HepG2 (cell line): ENCODE results near the gene ERBB4. TPM values are rescaled to one million over a fixed set of nuclear protein-coding genes. Genes with fewer than 3 reads are reported as not detected.

ENCODE experiments used
- CAMTA2 ChIP-seq: sonication (generic); formaldehyde crosslinking; IDR thresholded peaks from 2 replicates; pipeline ENCODE4 v1.4.0; 2020; ENCODE audit warnings: mild to moderate bottlenecking, missing genetic modification reagents, borderline replicate concordance
- HNF1B ChIP-seq: sonication (generic); formaldehyde crosslinking; IDR thresholded peaks from 2 replicates; pipeline ENCODE4 v1.5.1; 2020; ENCODE audit warnings: mild to moderate bottlenecking, moderate library complexity, missing genetic modification reagents
- ISX ChIP-seq: sonication (generic); formaldehyde crosslinking; conservative IDR thresholded peaks from 2 replicates; pipeline ENCODE4 v1.5.0; 2020; ENCODE audit warnings: missing genetic modification reagents
- KDM5B ChIP-seq: sonication (generic); formaldehyde crosslinking; IDR thresholded peaks from 2 replicates; pipeline ENCODE4 v1.4.0; 2020; ENCODE audit warnings: missing genetic modification reagents, mild to moderate bottlenecking, borderline replicate concordance
- MAFG ChIP-seq: sonication (generic); formaldehyde crosslinking; IDR thresholded peaks from 2 replicates; pipeline ENCODE4 v1.5.1; 2020; ENCODE audit warnings: mild to moderate bottlenecking, missing genetic modification reagents
- NFRKB ChIP-seq: fragments of 450-650 bp; IDR thresholded peaks from 2 replicates; pipeline ENCODE4 v1.6.1; 2017
- ONECUT2 ChIP-seq: sonication (generic); formaldehyde crosslinking; IDR thresholded peaks from 2 replicates; pipeline ENCODE4 v1.4.0; 2020; ENCODE audit warnings: missing genetic modification reagents
- RFX3 ChIP-seq: IDR thresholded peaks from 2 replicates; pipeline ENCODE4 v1.6.1; 2016; ENCODE audit warnings: missing biosample characterization, missing genetic modification reagents
- SKIL ChIP-seq: sonication (generic); formaldehyde crosslinking; IDR thresholded peaks from 2 replicates; pipeline ENCODE4 v1.8.0; 2022; ENCODE audit warnings: missing genetic modification reagents, mild to moderate bottlenecking, moderate library complexity, borderline replicate concordance
- SOX6 ChIP-seq, 2 experiments: fragments of 450-650 bp in 1 of 2; sonication (generic) in 1 of 2; formaldehyde crosslinking in 1 of 2; IDR thresholded peaks; 2 replicates each; pipeline versions ENCODE4 v1.4.0 to v1.6.1; 2017 to 2020; ENCODE audit warnings: antibody characterized with exemption in 1 of 2, mild to moderate bottlenecking in 1 of 2, missing genetic modification reagents in 1 of 2
- TBX2 ChIP-seq: sonication (generic); formaldehyde crosslinking; IDR thresholded peaks from 2 replicates; pipeline ENCODE4 v1.5.0; 2020; ENCODE audit warnings: missing genetic modification reagents, mild to moderate bottlenecking, borderline replicate concordance
- ZBTB7B ChIP-seq: sonication (generic); formaldehyde crosslinking; IDR thresholded peaks from 2 replicates; pipeline ENCODE4 v1.4.0; 2020; ENCODE audit warnings: missing genetic modification reagents
- ZNF124 ChIP-seq: sonication (generic); formaldehyde crosslinking; IDR thresholded peaks from 2 replicates; pipeline ENCODE4 v1.4.0; 2020; ENCODE audit warnings: missing genetic modification reagents
- ZNF432 ChIP-seq: sonication (generic); formaldehyde crosslinking; IDR thresholded peaks from 2 replicates; pipeline ENCODE4 v1.5.0; 2020; ENCODE audit warnings: missing genetic modification reagents, mild to moderate bottlenecking, borderline replicate concordance
- ZNF549 ChIP-seq: sonication (generic); formaldehyde crosslinking; IDR thresholded peaks from 2 replicates; pipeline ENCODE4 v1.5.0; 2020; ENCODE audit warnings: missing genetic modification reagents
- ZNF563 ChIP-seq: sonication (generic); formaldehyde crosslinking; IDR thresholded peaks from 2 replicates; pipeline ENCODE4 v1.8.0; 2022; ENCODE audit warnings: mild to moderate bottlenecking, moderate library complexity, missing genetic modification reagents
- ZNF883 ChIP-seq: sonication (generic); formaldehyde crosslinking; IDR thresholded peaks from 2 replicates; pipeline ENCODE4 v1.5.1; 2020; ENCODE audit warnings: mild to moderate bottlenecking, missing genetic modification reagents; ENCODE audit errors: not compliant biosample characterization
- polyA plus RNA-seq, 8 experiments: library from polyadenylated mRNA; depleted of rRNA in 3 of 8; stranded (reverse) in 7 of 8; unstranded in 1 of 8; fragments of >200 nt; fragmentation: Illumina TruSeq in 4 of 8; extraction: Trizol in 4 of 8; gene quantifications; 2 replicates each; pipeline versions ENCODE4 v1.2.1 to v1.2.3, GENCODE V29; 2011 to 2016; ENCODE audit warnings: low read depth in 4 of 8, missing spikeins in 1 of 8, mixed read lengths in 1 of 8; ENCODE audit not compliant: insufficient read depth in 1 of 8
- total RNA-seq, 5 experiments: library from RNA; depleted of rRNA; stranded (reverse); fragments of >200 nt; fragmentation: Illumina TruSeq; extraction: Trizol; gene quantifications; 2 replicates each; pipeline ENCODE4 v1.2.3, GENCODE V29; 2016; ENCODE audit warnings: low read depth in 1 of 5
- TF ChIP-seq, protein P1 (sequence below): sonication (generic); formaldehyde crosslinking; IDR thresholded peaks from 2 replicates; pipeline ENCODE4 v1.8.1; 2022; ENCODE audit warnings: mild to moderate bottlenecking, missing genetic modification reagents
- TF ChIP-seq, protein P2 (sequence below): sonication (generic); formaldehyde crosslinking; IDR thresholded peaks from 2 replicates; pipeline ENCODE4 v1.5.1; 2020; ENCODE audit warnings: mild to moderate bottlenecking, missing genetic modification reagents, moderate library complexity
- TF ChIP-seq, protein P3 (sequence below): sonication (generic); formaldehyde crosslinking; IDR thresholded peaks from 2 replicates; pipeline ENCODE4 v1.8.1; 2023; ENCODE audit warnings: mild to moderate bottlenecking, moderate library complexity, missing genetic modification reagents

ERBB4 gene
- total and polyA plus RNA-seq, 2 of the 13 experiments (the other 11 are each of a cell fraction or from before 2014, with no cell fraction given), result not detected

DNA sequence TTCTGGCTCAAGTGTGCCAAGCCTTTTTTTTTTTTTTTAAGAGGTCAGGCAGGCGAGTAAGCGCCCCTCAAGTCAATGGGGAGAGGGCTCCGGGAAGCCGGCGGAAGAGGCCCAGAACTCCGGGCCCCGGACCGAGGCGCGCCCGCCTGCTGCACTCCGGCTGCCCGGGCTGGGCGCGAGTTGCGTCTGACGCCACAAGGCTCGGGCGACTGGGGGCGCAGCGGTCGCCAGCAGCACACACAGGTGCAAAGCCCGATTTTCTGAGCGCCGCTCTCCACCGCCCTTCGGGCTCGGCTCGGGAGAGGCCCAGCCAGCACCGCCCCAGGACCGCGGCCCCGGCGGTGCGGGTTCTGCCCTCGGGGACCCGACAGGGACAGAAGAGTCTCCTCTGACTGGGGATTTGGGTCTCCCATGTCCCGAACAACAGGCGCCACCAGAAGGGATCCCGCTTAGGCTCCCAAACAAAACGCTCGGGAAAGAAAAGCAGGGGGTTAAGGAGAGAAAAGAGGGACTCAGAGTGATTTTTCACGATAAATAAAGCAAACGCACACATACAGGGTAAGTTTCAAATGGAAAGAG, 787 bp downstream of the ERBB4 start (continued):
- TF ChIP-seq HNF1B, result no peak
- TF ChIP-seq ZNF549 (CRISPR knock-in tag), result no peak
- TF ChIP-seq ZBTB7B (CRISPR knock-in tag), result 0 out of 2 replicates have a peak, but pooled peaks have one; percentile 37
- TF ChIP-seq NFRKB, result no peak
- TF ChIP-seq CAMTA2, result no peak
- TF ChIP-seq ZNF432, result no peak
- TF ChIP-seq, protein P1, sequence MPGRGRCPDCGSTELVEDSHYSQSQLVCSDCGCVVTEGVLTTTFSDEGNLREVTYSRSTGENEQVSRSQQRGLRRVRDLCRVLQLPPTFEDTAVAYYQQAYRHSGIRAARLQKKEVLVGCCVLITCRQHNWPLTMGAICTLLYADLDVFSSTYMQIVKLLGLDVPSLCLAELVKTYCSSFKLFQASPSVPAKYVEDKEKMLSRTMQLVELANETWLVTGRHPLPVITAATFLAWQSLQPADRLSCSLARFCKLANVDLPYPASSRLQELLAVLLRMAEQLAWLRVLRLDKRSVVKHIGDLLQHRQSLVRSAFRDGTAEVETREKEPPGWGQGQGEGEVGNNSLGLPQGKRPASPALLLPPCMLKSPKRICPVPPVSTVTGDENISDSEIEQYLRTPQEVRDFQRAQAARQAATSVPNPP (CRISPR knock-in tag), result no peak
- TF ChIP-seq ONECUT2, result no peak
- TF ChIP-seq ISX (CRISPR knock-in tag), result no peak
- TF ChIP-seq ZNF563, result 0 out of 2 replicates have a peak, but pooled peaks have one; percentile 19
- no peak for TF ChIP-seq MAFG (CRISPR knock-in tag)
- no peak for TF ChIP-seq ZNF883
- TF ChIP-seq, protein P2, sequence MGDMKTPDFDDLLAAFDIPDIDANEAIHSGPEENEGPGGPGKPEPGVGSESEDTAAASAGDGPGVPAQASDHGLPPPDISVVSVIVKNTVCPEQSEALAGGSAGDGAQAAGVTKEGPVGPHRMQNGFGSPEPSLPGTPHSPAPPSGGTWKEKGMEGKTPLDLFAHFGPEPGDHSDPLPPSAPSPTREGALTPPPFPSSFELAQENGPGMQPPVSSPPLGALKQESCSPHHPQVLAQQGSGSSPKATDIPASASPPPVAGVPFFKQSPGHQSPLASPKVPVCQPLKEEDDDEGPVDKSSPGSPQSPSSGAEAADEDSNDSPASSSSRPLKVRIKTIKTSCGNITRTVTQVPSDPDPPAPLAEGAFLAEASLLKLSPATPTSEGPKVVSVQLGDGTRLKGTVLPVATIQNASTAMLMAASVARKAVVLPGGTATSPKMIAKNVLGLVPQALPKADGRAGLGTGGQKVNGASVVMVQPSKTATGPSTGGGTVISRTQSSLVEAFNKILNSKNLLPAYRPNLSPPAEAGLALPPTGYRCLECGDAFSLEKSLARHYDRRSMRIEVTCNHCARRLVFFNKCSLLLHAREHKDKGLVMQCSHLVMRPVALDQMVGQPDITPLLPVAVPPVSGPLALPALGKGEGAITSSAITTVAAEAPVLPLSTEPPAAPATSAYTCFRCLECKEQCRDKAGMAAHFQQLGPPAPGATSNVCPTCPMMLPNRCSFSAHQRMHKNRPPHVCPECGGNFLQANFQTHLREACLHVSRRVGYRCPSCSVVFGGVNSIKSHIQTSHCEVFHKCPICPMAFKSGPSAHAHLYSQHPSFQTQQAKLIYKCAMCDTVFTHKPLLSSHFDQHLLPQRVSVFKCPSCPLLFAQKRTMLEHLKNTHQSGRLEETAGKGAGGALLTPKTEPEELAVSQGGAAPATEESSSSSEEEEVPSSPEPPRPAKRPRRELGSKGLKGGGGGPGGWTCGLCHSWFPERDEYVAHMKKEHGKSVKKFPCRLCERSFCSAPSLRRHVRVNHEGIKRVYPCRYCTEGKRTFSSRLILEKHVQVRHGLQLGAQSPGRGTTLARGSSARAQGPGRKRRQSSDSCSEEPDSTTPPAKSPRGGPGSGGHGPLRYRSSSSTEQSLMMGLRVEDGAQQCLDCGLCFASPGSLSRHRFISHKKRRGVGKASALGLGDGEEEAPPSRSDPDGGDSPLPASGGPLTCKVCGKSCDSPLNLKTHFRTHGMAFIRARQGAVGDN (CRISPR knock-in tag), result peak; percentile 44
- TF ChIP-seq KDM5B (CRISPR knock-in tag), result peak; percentile 17; the same call in 1 of the 2 replicates
- no peak for TF ChIP-seq ZNF124
- TF ChIP-seq TBX2 (CRISPR knock-in tag), result peak; percentile 20; the same call in 1 of the 2 replicates
- no peak for TF ChIP-seq SKIL
- TF ChIP-seq SOX6 (IDR thresholded peaks at IDR 0.05), result no peak
- TF ChIP-seq SOX6 (CRISPR knock-in tag; IDR thresholded peaks at IDR 0.05), result no peak
- TF ChIP-seq, protein P3, sequence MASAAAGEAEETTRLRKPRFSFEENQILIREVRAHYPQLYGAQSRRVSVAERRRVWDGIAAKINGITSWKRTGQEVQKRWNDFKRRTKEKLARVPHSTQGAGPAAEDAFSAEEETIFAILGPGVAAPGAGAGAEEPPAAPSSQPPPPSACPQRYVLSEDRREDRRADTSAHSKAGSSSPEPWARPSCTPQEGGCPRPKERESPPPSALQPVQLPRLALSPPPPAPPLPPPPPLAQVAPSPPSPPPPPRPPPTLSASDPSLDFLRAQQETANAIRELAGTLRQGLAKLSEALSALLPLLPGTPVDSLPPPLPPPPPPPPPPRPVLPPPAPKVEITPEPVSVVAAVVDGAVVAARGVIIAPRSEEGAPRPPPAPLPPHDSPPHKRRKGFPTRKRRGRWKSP (CRISPR knock-in tag), result peak; percentile 71
- TF ChIP-seq RFX3 (CRISPR knock-in tag), result no peak
